HG02642 (cell line): ENCODE measurements around the gene COA8.

ENCODE experiments used
- ATAC-seq: cut with Tn5 transposase; IDR thresholded peaks from one replicate; pipeline ENCODE4 v1.9.1; 2021; ENCODE audit warnings: mild to moderate bottlenecking; ENCODE audit not compliant: unreplicated experiment, poor library complexity

The COA8 gene

DNA sequence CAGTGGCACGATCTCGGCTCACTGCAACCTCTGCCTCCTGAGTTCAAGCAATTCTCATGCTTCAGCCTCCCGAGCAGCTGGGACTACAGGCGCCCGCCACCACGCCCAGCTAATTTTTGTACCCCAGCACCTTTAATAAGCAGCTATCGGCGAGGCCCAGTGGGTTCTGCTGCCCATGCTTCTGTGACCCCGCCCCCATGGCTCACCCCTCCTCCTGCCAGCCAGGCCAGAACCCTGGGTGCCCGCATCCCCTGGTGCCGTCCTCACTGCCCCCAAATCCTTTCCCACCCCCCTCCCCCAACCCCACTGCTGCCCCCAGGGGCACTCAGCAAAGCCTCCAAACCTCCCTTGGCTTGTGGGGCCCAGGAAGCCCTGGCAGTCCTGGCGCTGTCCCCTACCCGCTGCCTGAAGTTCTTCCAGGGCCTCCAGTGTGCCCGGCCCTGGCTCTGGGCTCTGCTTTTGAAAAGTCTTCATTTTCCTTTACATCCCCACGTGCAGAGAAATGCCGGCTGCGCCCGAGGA lies 14.8 kb upstream of the COA8 start:
- no peak for ATAC-seq

- no peak for ATAC-seq
Observed at GRCh38 chr14:103548463-103549351, 14.1 kb upstream of the COA8 start.

GRCh38 chr14:103549361-103550311 lies 13.1 kb upstream of the COA8 start:
- no peak for ATAC-seq

- ATAC-seq, result no peak
Observed at GRCh38 chr14:103550451-103551337, 12.1 kb upstream of the COA8 start.

GRCh38 chr14:103551338-103551762 lies 11.4 kb upstream of the COA8 start:
- no peak for ATAC-seq

- no peak for ATAC-seq
Observed at GRCh38 chr14:103552011-103552845, 10.5 kb upstream of the COA8 start.

- ATAC-seq, result no peak
Observed at GRCh38 chr14:103552846-103553210, 9.9 kb upstream of the COA8 start.

DNA sequence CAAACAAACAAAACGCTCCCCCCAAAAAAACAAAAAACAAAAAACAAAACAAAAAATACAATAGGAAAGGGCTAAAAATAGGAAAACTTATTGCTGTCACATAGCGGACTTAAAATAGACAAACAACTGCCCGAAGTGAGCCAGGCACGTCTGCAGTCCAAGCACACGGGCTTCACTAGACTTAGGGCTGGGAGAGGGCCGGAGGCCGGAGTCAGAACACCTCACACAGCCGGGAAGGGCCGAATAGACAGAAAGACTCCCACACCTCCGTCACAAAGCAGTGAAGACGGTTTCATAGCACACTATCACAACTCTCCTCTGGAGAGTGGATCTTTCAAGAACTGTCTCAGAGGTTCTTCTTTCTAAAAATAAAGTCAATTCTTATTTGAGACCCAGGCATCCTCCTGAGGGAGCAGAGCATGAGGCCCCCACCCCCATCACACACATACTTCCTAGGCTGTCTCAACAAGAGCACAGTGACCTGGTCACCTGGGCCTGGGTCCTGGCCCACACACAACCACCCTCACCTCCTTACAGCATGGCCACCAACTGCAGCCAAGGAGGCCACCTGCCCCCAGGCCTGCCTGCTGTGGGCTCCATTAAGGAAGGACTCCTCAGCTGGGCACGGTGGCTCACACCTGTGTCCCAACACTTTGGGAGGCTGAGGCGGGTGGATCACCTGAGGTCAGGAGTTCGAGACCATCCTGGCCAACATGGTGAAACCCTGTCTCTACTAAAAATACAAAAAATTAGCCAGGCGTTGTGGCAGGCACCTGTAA lies 7.0 kb upstream of the COA8 start:
- no peak for ATAC-seq

- ATAC-seq, result no peak
Observed at GRCh38 chr14:103556946-103557758, 5.6 kb upstream of the COA8 start.

DNA sequence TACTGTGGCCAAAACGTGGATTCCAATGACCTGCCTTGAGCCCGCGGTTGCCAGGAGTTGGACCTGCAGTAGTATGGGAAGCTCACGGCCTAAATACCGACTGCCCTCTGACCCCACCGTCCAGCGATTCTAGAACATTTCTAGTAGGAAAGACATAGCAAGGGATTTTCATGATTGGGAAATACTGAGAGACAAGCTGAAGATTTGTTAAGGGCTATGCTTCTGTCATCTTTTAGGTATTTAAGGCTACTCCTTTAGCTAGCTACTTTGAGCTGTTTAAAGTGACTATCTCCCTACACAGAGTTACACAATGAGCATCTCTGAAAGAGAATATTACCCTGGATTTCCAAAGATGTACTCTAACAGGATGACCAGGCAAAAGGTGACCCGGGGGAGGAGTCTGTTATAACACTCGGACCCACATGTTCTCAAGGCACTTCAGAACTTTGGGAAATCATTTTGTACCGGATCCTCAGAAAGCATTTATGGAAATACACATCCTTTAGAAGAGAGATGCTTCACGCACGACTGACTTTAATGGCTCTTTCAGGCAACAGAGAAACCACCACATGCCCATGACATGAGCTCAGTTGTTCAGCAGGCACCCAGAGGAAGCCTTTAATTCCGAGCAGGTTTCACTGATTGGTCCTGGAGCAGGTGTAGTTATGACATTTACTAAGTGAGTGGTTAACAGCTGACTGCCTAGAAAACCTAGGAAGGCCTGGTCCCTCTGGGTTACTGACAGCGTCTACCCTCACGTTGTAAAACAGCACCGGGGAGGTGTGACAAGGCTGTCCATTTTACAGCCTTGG lies 4.5 kb upstream of the COA8 start:
- ATAC-seq, result no peak

- ATAC-seq, result no peak
Observed at GRCh38 chr14:103559766-103560165, 3.0 kb upstream of the COA8 start.

DNA sequence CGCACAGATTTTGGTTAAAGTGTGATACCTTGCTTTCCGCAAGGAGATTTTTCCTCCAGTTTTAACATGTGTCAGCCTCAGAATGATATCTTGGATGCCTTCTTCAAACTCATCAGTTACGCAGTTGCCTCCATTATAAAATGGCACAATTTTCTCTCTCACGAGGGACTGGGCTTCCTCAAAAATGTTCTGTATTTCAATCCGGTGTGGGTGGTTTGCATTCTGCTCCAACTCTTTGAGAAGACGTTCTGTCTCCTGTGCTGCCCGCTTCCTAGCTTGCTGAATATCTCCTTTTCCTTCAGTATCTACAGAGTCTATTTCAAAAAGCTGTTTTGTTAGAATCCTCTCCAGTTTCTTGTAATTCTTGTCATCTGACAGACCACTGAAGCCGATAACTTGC lies 2.1 kb upstream of the COA8 start:
- ATAC-seq, result no peak

DNA sequence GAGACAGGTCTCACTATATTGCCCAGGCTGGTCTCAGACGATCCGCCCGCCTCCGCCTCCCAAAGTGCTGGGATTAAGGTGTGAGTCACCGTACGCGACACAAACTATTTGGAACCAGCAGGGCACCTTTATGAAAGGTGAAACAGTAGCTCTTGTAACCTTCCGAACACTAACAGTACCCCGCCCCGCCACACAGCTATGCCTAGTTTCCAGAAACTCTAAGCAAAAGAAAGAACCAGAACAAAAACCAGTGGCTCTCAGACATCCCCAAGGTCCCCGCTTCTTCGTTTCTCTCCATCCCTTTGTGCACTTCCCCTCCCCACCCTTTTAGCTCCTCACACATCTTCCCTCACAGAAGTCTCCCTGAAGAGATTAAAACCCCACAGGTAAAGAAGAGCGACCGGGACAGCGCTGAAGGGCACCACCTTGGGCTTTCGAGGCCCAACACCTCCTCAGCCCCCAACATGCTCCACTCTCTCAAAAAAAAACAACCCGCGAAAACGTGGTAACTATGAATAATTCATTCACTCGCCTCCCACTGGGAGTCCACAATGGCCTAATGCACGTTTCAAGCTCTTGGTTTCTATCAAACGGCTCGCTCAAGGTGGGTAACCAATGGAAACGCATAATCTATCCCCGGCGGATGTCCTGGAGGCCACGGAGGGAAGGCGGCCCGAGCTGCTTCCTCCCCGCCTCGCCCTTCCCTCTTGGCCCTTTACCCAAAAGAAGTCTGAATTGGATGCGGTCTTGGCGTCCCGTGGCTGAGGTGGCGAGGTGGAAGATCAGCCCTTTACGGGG lies 1.2 kb upstream of the COA8 start:
- ATAC-seq, result peak; percentile 11

DNA sequence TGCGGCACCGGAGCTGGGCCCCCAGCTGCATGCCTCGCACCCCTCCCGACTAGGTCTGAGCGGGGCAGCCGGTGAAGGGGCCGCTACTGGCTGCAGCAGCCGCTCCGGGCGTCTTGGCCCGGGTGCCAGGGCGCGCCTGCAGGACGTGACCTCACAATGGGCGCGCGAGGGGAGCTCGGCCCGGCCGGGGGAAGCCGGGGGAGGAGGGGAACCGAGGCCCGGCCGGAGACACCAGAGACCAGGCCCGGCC lies 656 bp upstream of the COA8 start:
- peak; percentile 34 for ATAC-seq

DNA sequence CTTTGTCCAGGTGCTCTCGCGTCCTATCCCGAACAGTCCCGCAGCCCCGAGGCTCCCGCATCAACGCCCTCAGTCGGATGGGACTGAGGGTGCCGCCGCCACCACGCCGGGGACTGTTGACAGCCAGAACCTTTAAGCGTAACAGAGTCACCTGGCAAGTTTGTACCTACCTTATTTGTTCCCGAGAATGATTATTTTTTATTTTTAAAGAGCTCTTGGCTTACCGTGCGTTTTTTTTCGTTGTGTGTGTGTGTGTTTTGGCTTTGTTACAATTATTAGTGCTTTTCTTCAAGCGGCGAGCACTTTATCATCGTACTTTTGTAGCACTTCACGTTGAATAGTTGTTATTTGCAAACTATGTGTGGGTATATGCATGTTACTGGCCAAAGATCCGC lies 463 bp downstream of the COA8 start:
- ATAC-seq, result no peak

GRCh38 chr14:103563844-103564505 lies 1.2 kb downstream of the COA8 start:
- no peak for ATAC-seq
